Measurements from ENCODE around the gene ATP9B. TPM values are rescaled to one million over a fixed set of nuclear protein-coding genes. Genes with fewer than 3 reads are reported as not detected.

The ATP9B gene
- total and polyA plus RNA-seq, 2 donors from 2014 or later, result 10.0 to 48.2 TPM

GRCh38 chr18:79321625-79322405 lies 252.6 kb downstream of the ATP9B start:
- FAIRE-seq (no peak), DNase-seq (no peak)
- Histone ChIP-seq H3K27ac (ENCODE audit: low read depth in 2 of 2, low read length in 2 of 2) (no peak overlapping the region), H3K36me3 (ENCODE audit: control insufficient read depth in 2 of 3, insufficient read depth in 3 of 3, low read length in 3 of 3) (peaks cover 0 to 6% (median 2%) of the 10 kb centered on the region in 3 donors), H3K4me1 (ENCODE audit: control insufficient read depth in 2 of 3, insufficient read depth in 2 of 3, low read depth in 1 of 3, low read length in 3 of 3) (peaks cover 0 to 4% (median 0%) of the 10 kb centered on the region in 3 donors), H3K4me3 (ENCODE audit: low read length in 3 of 3) (no peak overlapping the region), H3K27me3 (ENCODE audit: control insufficient read depth, insufficient read depth, low read length) (no peaks in the 10 kb centered on the region), H3K9ac (ENCODE audit: low read length in 3 of 3) (no peak overlapping the region), H3K9me3 (ENCODE audit: control insufficient read depth in 2 of 3, insufficient read depth in 1 of 3, low read length in 3 of 3) (no peaks in the 10 kb centered on the region)
- intact Hi-C loops (cut with DNase I), result no loop called here
- TF ChIP-seq, protein P1, sequence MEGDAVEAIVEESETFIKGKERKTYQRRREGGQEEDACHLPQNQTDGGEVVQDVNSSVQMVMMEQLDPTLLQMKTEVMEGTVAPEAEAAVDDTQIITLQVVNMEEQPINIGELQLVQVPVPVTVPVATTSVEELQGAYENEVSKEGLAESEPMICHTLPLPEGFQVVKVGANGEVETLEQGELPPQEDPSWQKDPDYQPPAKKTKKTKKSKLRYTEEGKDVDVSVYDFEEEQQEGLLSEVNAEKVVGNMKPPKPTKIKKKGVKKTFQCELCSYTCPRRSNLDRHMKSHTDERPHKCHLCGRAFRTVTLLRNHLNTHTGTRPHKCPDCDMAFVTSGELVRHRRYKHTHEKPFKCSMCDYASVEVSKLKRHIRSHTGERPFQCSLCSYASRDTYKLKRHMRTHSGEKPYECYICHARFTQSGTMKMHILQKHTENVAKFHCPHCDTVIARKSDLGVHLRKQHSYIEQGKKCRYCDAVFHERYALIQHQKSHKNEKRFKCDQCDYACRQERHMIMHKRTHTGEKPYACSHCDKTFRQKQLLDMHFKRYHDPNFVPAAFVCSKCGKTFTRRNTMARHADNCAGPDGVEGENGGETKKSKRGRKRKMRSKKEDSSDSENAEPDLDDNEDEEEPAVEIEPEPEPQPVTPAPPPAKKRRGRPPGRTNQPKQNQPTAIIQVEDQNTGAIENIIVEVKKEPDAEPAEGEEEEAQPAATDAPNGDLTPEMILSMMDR (IDR thresholded peaks at IDR 0.05; ENCODE audit: borderline replicate concordance, extremely low read depth, insufficient read depth), result no peak

- no peaks in the 10 kb centered on the region for H3K9me3 ChIP-seq (ENCODE audit: control insufficient read depth in 2 of 3, insufficient read depth in 1 of 3, low read length in 3 of 3)
- no peak overlapping the region for H3K4me3 ChIP-seq (ENCODE audit: low read length in 3 of 3)
- H3K27ac ChIP-seq (ENCODE audit: low read depth in 2 of 2, low read length in 2 of 2), result no peak overlapping the region
- DNase-seq (no peak), FAIRE-seq (no peak)
- peaks cover 0 to 6% (median 2%) of the 10 kb centered on the region in 3 donors for H3K36me3 ChIP-seq (ENCODE audit: control insufficient read depth in 2 of 3, insufficient read depth in 3 of 3, low read length in 3 of 3)
- peaks cover 0 to 4% (median 0%) of the 10 kb centered on the region in 3 donors for H3K4me1 ChIP-seq (ENCODE audit: control insufficient read depth in 2 of 3, insufficient read depth in 2 of 3, low read depth in 1 of 3, low read length in 3 of 3)
- TF ChIP-seq, protein P1 (IDR thresholded peaks at IDR 0.05; ENCODE audit: borderline replicate concordance, extremely low read depth, insufficient read depth), result no peak
- no peaks in the 10 kb centered on the region for H3K27me3 ChIP-seq (ENCODE audit: control insufficient read depth, insufficient read depth, low read length)
- intact Hi-C loops (cut with DNase I), result no loop called here
- no peak overlapping the region for H3K9ac ChIP-seq (ENCODE audit: low read length in 3 of 3)
Measured at GRCh38 chr18:79322441-79322840, 253.2 kb downstream of the ATP9B start.

DNA sequence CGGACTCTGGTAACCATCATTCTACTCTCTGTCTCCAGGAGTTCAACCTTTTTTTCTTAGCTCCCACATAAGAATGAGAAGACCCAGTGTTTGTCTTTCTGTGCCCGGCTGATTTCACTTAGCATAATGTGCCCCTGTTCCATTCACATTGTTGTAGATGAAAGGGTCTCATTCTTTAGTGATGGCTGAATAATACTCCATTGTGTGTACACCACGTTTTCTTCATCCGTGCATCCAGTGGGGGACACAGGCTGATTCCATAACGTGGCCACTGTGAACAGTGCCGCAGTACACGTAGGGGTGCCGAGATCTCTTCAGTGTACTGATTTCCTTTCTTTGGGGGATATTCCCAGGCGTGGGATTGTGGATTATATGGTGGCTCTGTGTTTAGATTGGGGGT lies 254.3 kb downstream of the ATP9B start:
- Histone ChIP-seq H3K9ac (ENCODE audit: low read length in 3 of 3) (no peak overlapping the region), H3K36me3 (ENCODE audit: control insufficient read depth in 2 of 3, insufficient read depth in 3 of 3, low read length in 3 of 3) (peaks cover 0 to 6% (median 2%) of the 10 kb centered on the region in 3 donors), H3K4me1 (ENCODE audit: control insufficient read depth in 2 of 3, insufficient read depth in 2 of 3, low read depth in 1 of 3, low read length in 3 of 3) (no peaks in the 10 kb centered on the region), H3K27me3 (ENCODE audit: control insufficient read depth, insufficient read depth, low read length) (no peaks in the 10 kb centered on the region), H3K9me3 (ENCODE audit: control insufficient read depth in 2 of 3, insufficient read depth in 1 of 3, low read length in 3 of 3) (no peaks in the 10 kb centered on the region), H3K27ac (ENCODE audit: low read depth in 2 of 2, low read length in 2 of 2) (no peak overlapping the region), H3K4me3 (ENCODE audit: low read length in 3 of 3) (no peak overlapping the region)
- DNase-seq (no peak), FAIRE-seq (no peak)
- TF ChIP-seq, protein P1 (IDR thresholded peaks at IDR 0.05; ENCODE audit: borderline replicate concordance, extremely low read depth, insufficient read depth), result no peak
- intact Hi-C loops (cut with DNase I), result no loop called here
